H7 (cell line): ENCODE results near the gene PRR20G. TPM values are rescaled to one million over a fixed set of nuclear protein-coding genes. Genes with fewer than 3 reads are reported as not detected.
A peak's percentile ranks its signal among the peaks of the same experiment; 100 is the strongest.
"Not testable (repeated sequence)": the region's sequence is repeated elsewhere in the genome, so short reads cannot be mapped to it uniquely, and the experiment has no call there.

ENCODE experiments used
- DNase-seq: peaks from one replicate; pipeline ENCODE4 v3.0.0; 2012
- H3K27me3 ChIP-seq: 2 replicates; pipeline ENCODE4 v1.6.0; 2011; ENCODE audit warnings: mild to moderate bottlenecking, low read length; ENCODE audit not compliant: control insufficient read depth, insufficient read depth
- H3K36me3 ChIP-seq: replicated peaks from 2 replicates; pipeline ENCODE4 v1.5.1; 2011; ENCODE audit warnings: low read length; ENCODE audit not compliant: control insufficient read depth, insufficient read depth
- H3K4me3 ChIP-seq: 2 replicates; pipeline ENCODE4 v1.5.1; 2011; ENCODE audit warnings: low read depth, mild to moderate bottlenecking, control low read depth, low read length, moderate library complexity; ENCODE audit not compliant: insufficient read depth
- total RNA-seq: library from RNA; depleted of rRNA; stranded (reverse); fragments of >200 nt; shearing (Covaris generic); gene quantifications from 2 replicates; pipeline ENCODE4 v1.2.3, GENCODE V29; 2014

PRR20G gene
- total RNA-seq, 1 experiment from 2014 or later: not detected

DNA sequence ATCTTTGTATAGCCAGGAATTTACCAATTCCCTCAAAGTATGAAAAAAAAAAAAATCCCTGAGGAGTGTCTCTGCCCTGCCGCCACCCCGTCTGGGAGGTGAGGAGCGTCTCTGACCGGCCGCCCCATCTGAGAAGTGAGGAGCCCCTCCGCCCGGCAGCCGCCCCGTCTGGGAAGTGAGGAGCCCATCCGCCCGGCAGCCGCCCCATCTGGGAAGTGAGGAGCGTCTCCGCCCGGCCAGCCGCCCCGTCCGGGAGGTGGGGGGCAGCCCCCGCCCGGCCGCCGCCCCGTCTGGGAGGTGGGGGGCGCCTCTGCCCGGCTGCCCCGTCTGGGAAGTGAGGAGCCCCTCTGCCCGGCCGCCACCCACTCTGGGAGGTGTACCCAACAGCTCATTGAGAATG is 21.0 kb upstream of the PRR20G start:
- not testable (repeated sequence) for H3K27me3 ChIP-seq, H3K36me3 ChIP-seq, H3K4me3 ChIP-seq, DNase-seq

DNA sequence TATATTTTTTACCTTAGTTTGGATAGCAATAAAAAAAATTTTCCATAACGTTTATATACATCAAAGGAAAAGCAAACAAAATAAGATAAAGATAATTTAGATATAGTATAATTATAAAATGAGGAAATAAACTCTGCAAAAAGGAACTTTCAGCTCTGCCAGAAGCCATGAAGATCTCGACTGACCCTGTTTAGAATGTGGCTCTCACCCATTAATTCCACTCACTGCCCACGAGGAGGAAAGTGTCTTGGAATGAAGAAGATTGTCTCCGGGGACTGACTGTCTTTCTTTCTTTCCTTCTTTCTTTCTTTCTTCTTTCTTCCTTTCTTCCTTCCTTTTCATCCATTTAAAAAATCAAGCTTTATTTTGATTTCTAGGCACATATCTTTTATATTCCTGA is 20.1 kb upstream of the PRR20G start:
- DNase-seq: no peak
- Histone ChIP-seq H3K4me3 (no peak overlapping the region), H3K36me3 (no peaks in the 10 kb centered on the region), H3K27me3 (no peaks in the 10 kb centered on the region)

- Histone ChIP-seq H3K4me3 (no peak overlapping the region), H3K36me3 (no peaks in the 10 kb centered on the region), H3K27me3 (no peaks in the 10 kb centered on the region)
- DNase-seq: no peak
These were observed 19.4 kb upstream of the PRR20G start for GRCh38 chr3:127307112-127307835.

GRCh38 chr3:127306361-127307111 is 18.7 kb upstream of the PRR20G start:
- no peaks in the 10 kb centered on the region for H3K36me3 ChIP-seq
- peak; percentile 22 for DNase-seq
- H3K27me3 ChIP-seq: no peaks in the 10 kb centered on the region
- H3K4me3 ChIP-seq: no peak overlapping the region

GRCh38 chr3:127305499-127306060 is 17.7 kb upstream of the PRR20G start:
- Histone ChIP-seq H3K27me3 (no peaks in the 10 kb centered on the region), H3K4me3 (no peak overlapping the region), H3K36me3 (no peaks in the 10 kb centered on the region)
- no peak for DNase-seq

- Histone ChIP-seq H3K36me3 (no peaks in the 10 kb centered on the region), H3K4me3 (no peak overlapping the region; the same call in 1 of the 2 replicates), H3K27me3 (no peaks in the 10 kb centered on the region)
- DNase-seq: peak; percentile 61
These were observed 16.4 kb upstream of the PRR20G start for GRCh38 chr3:127304121-127304744.

- Histone ChIP-seq H3K27me3 (no peaks in the 10 kb centered on the region), H3K36me3 (no peaks in the 10 kb centered on the region), H3K4me3 (no peak overlapping the region)
- no peak for DNase-seq
These were observed 11.4 kb upstream of the PRR20G start for GRCh38 chr3:127299276-127299675.

GRCh38 chr3:127296959-127297358 is 9.1 kb upstream of the PRR20G start:
- H3K4me3 ChIP-seq: no peak overlapping the region
- no peaks in the 10 kb centered on the region for H3K36me3 ChIP-seq
- H3K27me3 ChIP-seq: no peaks in the 10 kb centered on the region
- DNase-seq: no peak

GRCh38 chr3:127296166-127296565 is 8.3 kb upstream of the PRR20G start:
- no peaks in the 10 kb centered on the region for H3K36me3 ChIP-seq
- H3K27me3 ChIP-seq: no peaks in the 10 kb centered on the region
- no peak overlapping the region for H3K4me3 ChIP-seq
- DNase-seq: no peak

- H3K4me3 ChIP-seq, H3K36me3 ChIP-seq, DNase-seq, H3K27me3 ChIP-seq: not testable (repeated sequence)
These were observed 5.8 kb upstream of the PRR20G start for GRCh38 chr3:127293650-127294049.

DNA sequence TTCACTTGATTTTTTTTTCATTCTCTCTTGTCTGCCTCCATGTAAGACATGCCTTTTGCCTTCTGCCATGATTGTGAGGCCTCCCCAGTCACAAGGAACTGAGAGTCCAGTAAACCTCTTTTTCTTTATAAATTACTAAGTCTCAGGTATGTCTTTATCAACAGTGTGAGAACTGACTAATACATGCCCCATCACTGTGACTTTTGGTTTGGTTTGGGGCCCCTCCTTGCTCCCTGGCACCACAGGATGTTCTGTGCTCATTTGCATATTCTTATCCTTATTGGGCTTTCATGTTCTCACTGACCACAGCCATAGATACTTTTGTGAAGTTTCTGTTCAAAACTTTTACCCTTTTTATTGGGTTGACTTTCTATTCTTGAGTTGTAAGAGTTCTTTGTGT is 3.8 kb upstream of the PRR20G start:
- DNase-seq: no peak
- Histone ChIP-seq H3K27me3 (no peaks in the 10 kb centered on the region), H3K36me3 (no peaks in the 10 kb centered on the region), H3K4me3 (no peak overlapping the region)

GRCh38 chr3:127291114-127291513 is 3.3 kb upstream of the PRR20G start:
- no peak overlapping the region for H3K4me3 ChIP-seq
- DNase-seq: no peak
- H3K27me3 ChIP-seq: no peaks in the 10 kb centered on the region
- no peaks in the 10 kb centered on the region for H3K36me3 ChIP-seq

GRCh38 chr3:127289706-127290575 is 2.1 kb upstream of the PRR20G start:
- H3K4me3 ChIP-seq: no peak overlapping the region
- no peak for DNase-seq
- H3K27me3 ChIP-seq: no peaks in the 10 kb centered on the region
- H3K36me3 ChIP-seq: no peaks in the 10 kb centered on the region
